Stimulated activated CD8-positive, alpha-beta memory T cell treated with anti-CD3 and anti-CD28 coated beads, Interleukin-12 subunit alpha, Interleukin-12 subunit beta, amount 100 ng/mL, for 24 hours (primary cell): ENCODE data around the gene OR56A1.

ENCODE experiments used
- DNase-seq: peaks from one replicate; pipeline ENCODE4 v3.0.0-alpha.2; 2020; ENCODE audit errors: extremely low read depth

Gene OR56A1

GRCh38 chr11:5989203-5989602 is 41.4 kb downstream of the OR56A1 start:
- DNase-seq, result no peak

- no peak for DNase-seq
Measured at GRCh38 chr11:5986885-5987284, 43.7 kb downstream of the OR56A1 start, which contains the start of gene OR52L1. OR52L1 (minus strand) TSS chr11:5986985; CDS start chr11:5986930, 55 bp downstream.

GRCh38 chr11:5983443-5983842 is 47.1 kb downstream of the OR56A1 start:
- no peak for DNase-seq

- DNase-seq, result no peak
Measured at GRCh38 chr11:5973530-5973929, 57.0 kb downstream of the OR56A1 start.
